Stimulated activated naive CD4-positive, alpha-beta T cell treated with Interleukin-2 at 50 U/mL for 16 hours (primary cell): Measurements from ENCODE around the gene ALKBH4.
"Not testable (repeated sequence)": the region's sequence is repeated elsewhere in the genome, so short reads cannot be mapped to it uniquely, and the experiment has no call there.

ENCODE experiments used
- DNase-seq: peaks from one replicate; lab custom pipeline; 2025; lab: John Stamatoyannopoulos, UW

Gene ALKBH4

GRCh38 chr7:102464577-102465280 is at the start of gene ALKBH4, which contains the start of gene LRWD1:
TSS of gene ALKBH4 (minus strand) at chr7:102464863. CDS start at chr7:102464836, 27 bp downstream.
TSS of gene LRWD1 (plus strand) at chr7:102464984. CDS start at chr7:102465081, 97 bp downstream.
- peak; percentile 94 for DNase-seq

GRCh38 chr7:102512642-102513221 is 48.1 kb upstream of the ALKBH4 start:
- not testable (repeated sequence) for DNase-seq

- DNase-seq = not testable (repeated sequence)
Observed at GRCh38 chr7:102511860-102512522, 47.3 kb upstream of the ALKBH4 start.

GRCh38 chr7:102510575-102510974 is 45.9 kb upstream of the ALKBH4 start:
- DNase-seq = not testable (repeated sequence)

- DNase-seq = not testable (repeated sequence)
Observed at GRCh38 chr7:102507410-102508088, 42.9 kb upstream of the ALKBH4 start.

GRCh38 chr7:102505298-102506185 is 40.9 kb upstream of the ALKBH4 start:
- DNase-seq = not testable (repeated sequence)

GRCh38 chr7:102503141-102503540 is 38.5 kb upstream of the ALKBH4 start:
- DNase-seq = not testable (repeated sequence)

- DNase-seq = not testable (repeated sequence)
Observed at GRCh38 chr7:102498321-102498720, 33.7 kb upstream of the ALKBH4 start.

GRCh38 chr7:102497308-102497707 is 32.6 kb upstream of the ALKBH4 start:
- not testable (repeated sequence) for DNase-seq

GRCh38 chr7:102496861-102497260 is 32.2 kb upstream of the ALKBH4 start:
- DNase-seq = not testable (repeated sequence)

- DNase-seq = not testable (repeated sequence)
Observed at GRCh38 chr7:102494473-102495149, 29.9 kb upstream of the ALKBH4 start.

- DNase-seq = not testable (repeated sequence)
Observed at GRCh38 chr7:102494026-102494425, 29.4 kb upstream of the ALKBH4 start.

GRCh38 chr7:102493220-102493935 is 28.7 kb upstream of the ALKBH4 start:
- not testable (repeated sequence) for DNase-seq

- not testable (repeated sequence) for DNase-seq
Observed at GRCh38 chr7:102490529-102491075, 25.9 kb upstream of the ALKBH4 start.

- DNase-seq = not testable (repeated sequence)
Observed at GRCh38 chr7:102484317-102484716, 19.7 kb upstream of the ALKBH4 start.

- DNase-seq = not testable (repeated sequence)
Observed at GRCh38 chr7:102481962-102482361, 17.3 kb upstream of the ALKBH4 start.

- DNase-seq = not testable (repeated sequence)
Observed at GRCh38 chr7:102479982-102480637, 15.4 kb upstream of the ALKBH4 start.

GRCh38 chr7:102479209-102479584 is 14.5 kb upstream of the ALKBH4 start:
- DNase-seq = not testable (repeated sequence)
